Measurements from ENCODE around the gene SNRK. TPM values are rescaled to one million over a fixed set of nuclear protein-coding genes. Genes with fewer than 3 reads are reported as not detected.

SNRK gene
- total and polyA plus RNA-seq, 10 donors = 12.0 to 121 (median 99.2) TPM

DNA sequence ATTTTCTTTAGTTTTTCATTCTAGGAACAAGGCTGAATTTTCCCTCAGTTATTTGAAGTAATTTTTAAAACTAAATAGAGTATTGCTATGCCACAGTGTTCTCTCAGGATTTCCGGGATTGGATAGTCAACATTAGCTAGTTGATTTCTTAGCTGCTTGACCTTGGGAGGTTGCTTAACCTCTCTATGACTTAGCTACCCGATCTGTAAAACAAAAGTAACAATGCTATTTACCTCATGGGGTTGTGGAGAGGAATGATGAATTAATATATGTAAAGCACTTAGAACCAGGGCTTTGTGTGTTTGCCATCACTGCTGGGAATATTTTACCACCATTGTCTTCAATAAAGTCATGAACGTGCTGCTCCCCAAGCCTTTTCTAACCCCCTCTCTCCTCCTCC lies 57.5 kb downstream of the SNRK start:
- peak overlapping the region in 6 of 8 donors; percentile 23 to 88 (median 42) for H3K27ac ChIP-seq

DNA sequence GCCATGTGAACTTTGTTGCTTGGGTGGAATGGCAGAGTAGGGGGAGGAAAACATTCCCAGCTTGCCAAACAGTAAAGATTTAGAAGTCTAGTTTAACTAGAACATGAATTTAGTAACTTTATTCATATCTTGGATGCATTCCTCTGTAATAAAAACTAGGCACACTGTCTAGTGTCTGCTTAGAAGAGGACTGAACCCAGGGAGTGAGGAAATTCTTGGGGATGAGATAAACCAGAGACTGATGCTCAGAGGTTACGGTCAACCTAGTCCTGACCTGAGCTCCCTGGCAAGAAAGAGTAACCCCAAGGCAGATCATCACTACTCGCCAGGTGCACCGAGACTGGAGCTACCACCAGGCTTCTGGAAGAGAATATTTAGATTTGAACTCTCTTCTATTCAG lies 58.2 kb downstream of the SNRK start:
- DNase-seq = no peak
- Histone ChIP-seq H3K4me1 (peaks cover 16 to 83% (median 56%) of the 10 kb centered on the region in 6 donors), H3K9me3 (peaks cover 0 to 9% (median under 1%) of the 10 kb centered on the region in 8 donors), H3K4me3 (no peak overlapping the region), H3K36me3 (peaks cover 0 to 100% (median 83%) of the 10 kb centered on the region in 6 donors), H3K27ac (peak overlapping the region in 7 of 8 donors; percentile 1 to 88 (median 60)), H3K27me3 (replicated peaks in 1 of 7) (no peaks in the 10 kb centered on the region)
- intact Hi-C loops (cut with DNase I; ENCODE audit: low total_unique reads) = loop anchor here (10.0 kb wide), 1 partner anchor 50 kb away; no protein-coding TSS in a partner anchor
- 95 to 100% (median 98%) methylated on average over 3 of the region's 3 CpGs for WGBS, 5 donors
- TF ChIP-seq, protein P1, sequence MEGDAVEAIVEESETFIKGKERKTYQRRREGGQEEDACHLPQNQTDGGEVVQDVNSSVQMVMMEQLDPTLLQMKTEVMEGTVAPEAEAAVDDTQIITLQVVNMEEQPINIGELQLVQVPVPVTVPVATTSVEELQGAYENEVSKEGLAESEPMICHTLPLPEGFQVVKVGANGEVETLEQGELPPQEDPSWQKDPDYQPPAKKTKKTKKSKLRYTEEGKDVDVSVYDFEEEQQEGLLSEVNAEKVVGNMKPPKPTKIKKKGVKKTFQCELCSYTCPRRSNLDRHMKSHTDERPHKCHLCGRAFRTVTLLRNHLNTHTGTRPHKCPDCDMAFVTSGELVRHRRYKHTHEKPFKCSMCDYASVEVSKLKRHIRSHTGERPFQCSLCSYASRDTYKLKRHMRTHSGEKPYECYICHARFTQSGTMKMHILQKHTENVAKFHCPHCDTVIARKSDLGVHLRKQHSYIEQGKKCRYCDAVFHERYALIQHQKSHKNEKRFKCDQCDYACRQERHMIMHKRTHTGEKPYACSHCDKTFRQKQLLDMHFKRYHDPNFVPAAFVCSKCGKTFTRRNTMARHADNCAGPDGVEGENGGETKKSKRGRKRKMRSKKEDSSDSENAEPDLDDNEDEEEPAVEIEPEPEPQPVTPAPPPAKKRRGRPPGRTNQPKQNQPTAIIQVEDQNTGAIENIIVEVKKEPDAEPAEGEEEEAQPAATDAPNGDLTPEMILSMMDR (IDR thresholded peaks at IDR 0.05 in 8 of 11, conservative IDR thresholded peaks at IDR 0.05 in 3 of 11) = no peak
- TF ChIP-seq POLR2A (IDR thresholded peaks at IDR 0.05) (no peak), POLR2AphosphoS5 (IDR thresholded peaks at IDR 0.05) (no peak)

More for the DNA sequence above, 57.5 kb downstream of the SNRK start:
- peaks cover 16 to 76% (median 51%) of the 10 kb centered on the region in 6 donors for H3K4me1 ChIP-seq
- intact Hi-C loops (cut with DNase I; ENCODE audit: low total_unique reads) = loop anchor here (10.0 kb wide), 1 partner anchor 49 kb away; no protein-coding TSS in a partner anchor
- H3K9me3 ChIP-seq = peaks cover 0 to 16% (median 8%) of the 10 kb centered on the region in 8 donors
- TF ChIP-seq POLR2A (IDR thresholded peaks at IDR 0.05) = no peak
- no peak for TF ChIP-seq POLR2AphosphoS5 (IDR thresholded peaks at IDR 0.05)
- TF ChIP-seq, protein P1 (IDR thresholded peaks at IDR 0.05 in 8 of 11, conservative IDR thresholded peaks at IDR 0.05 in 3 of 11) = no peak
- peaks cover 0 to 100% (median 81%) of the 10 kb centered on the region in 6 donors for H3K36me3 ChIP-seq
- H3K4me3 ChIP-seq = no peak overlapping the region
- WGBS, 5 donors = 67 to 76% (median 71%) methylated on average over 3 of the region's 3 CpGs
- H3K27me3 ChIP-seq (replicated peaks in 1 of 7) = no peaks in the 10 kb centered on the region
- no peak for DNase-seq

DNA sequence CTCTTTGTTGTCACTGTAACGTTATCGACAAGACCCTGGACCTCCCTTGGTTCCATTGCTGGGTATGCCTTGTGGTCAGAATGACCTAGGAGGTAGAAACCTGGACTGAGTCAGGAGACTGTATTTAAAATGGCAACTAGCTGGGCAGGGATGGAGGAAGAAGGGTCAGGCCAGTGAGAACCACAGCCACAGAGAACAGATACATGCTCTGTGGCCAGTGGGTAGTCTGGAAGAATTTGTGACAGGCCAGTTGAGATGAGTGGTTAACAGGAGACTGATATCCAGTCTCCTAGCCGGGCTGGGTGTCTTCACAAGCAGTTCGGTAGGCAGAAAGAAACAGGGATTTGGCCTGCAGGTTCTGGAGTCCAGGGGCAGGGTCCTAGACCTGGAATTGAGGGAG lies 58.9 kb downstream of the SNRK start:
- peaks cover 0 to 1% (median 0%) of the 10 kb centered on the region in 8 donors for H3K9me3 ChIP-seq
- peak overlapping the region in 7 of 8 donors; percentile 1 to 88 (median 60) for H3K27ac ChIP-seq
- 92 to 96% (median 93%) methylated on average over 4 of the region's 4 CpGs for WGBS, 5 donors
- peaks cover 16 to 86% (median 57%) of the 10 kb centered on the region in 6 donors for H3K4me1 ChIP-seq
- TF ChIP-seq POLR2AphosphoS5 (IDR thresholded peaks at IDR 0.05) (peak in 1 of 3 donors; percentile 10), POLR2A (IDR thresholded peaks at IDR 0.05) (no peak)
- TF ChIP-seq, protein P1 (IDR thresholded peaks at IDR 0.05 in 8 of 11, conservative IDR thresholded peaks at IDR 0.05 in 3 of 11) = no peak
- no peak for DNase-seq
- H3K4me3 ChIP-seq = no peak overlapping the region
- intact Hi-C loops (cut with DNase I; ENCODE audit: low total_unique reads) = loop anchor here (10.0 kb wide), 1 partner anchor 50 kb away; no protein-coding TSS in a partner anchor
- no peaks in the 10 kb centered on the region for H3K27me3 ChIP-seq (replicated peaks in 1 of 7)
- H3K36me3 ChIP-seq = peaks cover 0 to 100% (median 80%) of the 10 kb centered on the region in 6 donors

DNA sequence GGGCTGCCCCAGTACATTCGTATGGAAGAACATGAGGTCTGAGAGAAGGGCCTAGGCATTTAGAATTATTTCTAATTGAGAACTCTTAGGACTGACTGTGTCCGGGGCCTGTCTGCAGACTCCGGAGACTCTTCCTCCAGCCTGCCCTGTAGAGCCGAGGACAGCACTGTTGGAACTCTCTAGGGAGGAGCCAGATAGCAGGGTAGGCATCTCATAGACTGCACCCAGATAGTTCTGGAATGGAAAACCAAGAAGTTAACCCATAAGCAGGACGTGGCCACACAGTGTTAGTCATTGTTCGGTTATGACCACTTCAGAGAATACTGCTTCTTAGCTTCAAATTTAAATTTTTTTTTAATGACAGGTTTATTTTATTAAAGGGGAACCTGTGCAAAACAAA lies 59.5 kb downstream of the SNRK start:
- 80 to 84% (median 83%) methylated on average over 6 of the region's 6 CpGs for WGBS, 5 donors
- intact Hi-C loops (cut with DNase I; ENCODE audit: low total_unique reads) = loop anchor here (10.0 kb wide), 1 partner anchor 51 kb away; no protein-coding TSS in a partner anchor
- no peak for DNase-seq
- Histone ChIP-seq H3K9me3 (peaks cover 0 to 2% (median 0%) of the 10 kb centered on the region in 8 donors), H3K4me1 (peaks cover 16 to 86% (median 57%) of the 10 kb centered on the region in 6 donors), H3K36me3 (peaks cover 0 to 100% (median 78%) of the 10 kb centered on the region in 6 donors), H3K27ac (peak overlapping the region in 6 of 8 donors; percentile 27 to 88 (median 66)), H3K4me3 (no peak overlapping the region), H3K27me3 (replicated peaks in 1 of 7) (no peaks in the 10 kb centered on the region)
- TF ChIP-seq, protein P1 (IDR thresholded peaks at IDR 0.05 in 8 of 11, conservative IDR thresholded peaks at IDR 0.05 in 3 of 11) = no peak
- TF ChIP-seq POLR2A (IDR thresholded peaks at IDR 0.05) (no peak), POLR2AphosphoS5 (IDR thresholded peaks at IDR 0.05) (no peak)
